Astrocyte (in vitro differentiated cells and primary cell): Measurements from ENCODE around the gene SAG.

Source experiments
- EZH2 ChIP-seq: IDR thresholded peaks from 2 replicates; pipeline ENCODE4 v1.6.1; 2012; ENCODE audit warnings: mild to moderate bottlenecking, low read length, inconsistent platforms; ENCODE audit not compliant: insufficient read depth
- TF ChIP-seq, protein P1 (sequence below): IDR thresholded peaks from 2 replicates; pipeline ENCODE4 v1.5.1; 2011; ENCODE audit warnings: low read depth, mild to moderate bottlenecking, inconsistent platforms, low read length, moderate library complexity; ENCODE audit not compliant: insufficient read depth

GRCh38 chr2:233387225-233387624 is 79.6 kb downstream of the SAG start:
- TF ChIP-seq EZH2 = no peak
- TF ChIP-seq, protein P1, sequence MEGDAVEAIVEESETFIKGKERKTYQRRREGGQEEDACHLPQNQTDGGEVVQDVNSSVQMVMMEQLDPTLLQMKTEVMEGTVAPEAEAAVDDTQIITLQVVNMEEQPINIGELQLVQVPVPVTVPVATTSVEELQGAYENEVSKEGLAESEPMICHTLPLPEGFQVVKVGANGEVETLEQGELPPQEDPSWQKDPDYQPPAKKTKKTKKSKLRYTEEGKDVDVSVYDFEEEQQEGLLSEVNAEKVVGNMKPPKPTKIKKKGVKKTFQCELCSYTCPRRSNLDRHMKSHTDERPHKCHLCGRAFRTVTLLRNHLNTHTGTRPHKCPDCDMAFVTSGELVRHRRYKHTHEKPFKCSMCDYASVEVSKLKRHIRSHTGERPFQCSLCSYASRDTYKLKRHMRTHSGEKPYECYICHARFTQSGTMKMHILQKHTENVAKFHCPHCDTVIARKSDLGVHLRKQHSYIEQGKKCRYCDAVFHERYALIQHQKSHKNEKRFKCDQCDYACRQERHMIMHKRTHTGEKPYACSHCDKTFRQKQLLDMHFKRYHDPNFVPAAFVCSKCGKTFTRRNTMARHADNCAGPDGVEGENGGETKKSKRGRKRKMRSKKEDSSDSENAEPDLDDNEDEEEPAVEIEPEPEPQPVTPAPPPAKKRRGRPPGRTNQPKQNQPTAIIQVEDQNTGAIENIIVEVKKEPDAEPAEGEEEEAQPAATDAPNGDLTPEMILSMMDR = no peak
